Measurements from ENCODE around the gene NAXE. TPM values are rescaled to one million over a fixed set of nuclear protein-coding genes. Genes with fewer than 3 reads are reported as not detected.
A peak's percentile ranks its signal among the peaks of the same experiment; 100 is the strongest.

The NAXE gene
- total RNA-seq, 6 donors from 2014 or later = 46.1 to 81.1 (median 60.0) TPM

DNA sequence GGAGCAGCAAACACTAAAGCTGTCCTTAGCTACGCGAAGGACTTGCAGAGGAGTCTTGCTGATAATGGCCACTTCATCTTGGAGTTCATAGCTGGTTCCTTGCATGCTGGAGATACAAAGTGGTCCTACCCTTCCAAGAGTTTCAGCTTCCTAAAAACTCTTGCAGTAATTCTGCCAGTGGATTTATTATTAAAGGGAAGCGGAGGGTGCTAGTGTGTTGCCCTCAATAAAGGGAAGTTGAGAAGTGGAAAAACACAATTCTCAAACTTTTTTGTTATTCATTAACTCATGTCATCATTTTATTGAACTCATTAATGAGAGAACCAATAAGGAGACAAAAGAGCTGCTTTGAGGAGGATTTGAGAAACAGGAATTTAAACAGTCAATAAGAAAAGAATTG lies 21.1 kb downstream of the NAXE start:
- ATAC-seq (ENCODE audit: low FRiP score in 2 of 2) (no peak), DNase-seq (no peak)
- no peaks in the 10 kb centered on the region for H3K27me3 ChIP-seq
- H3K4me1 ChIP-seq = peaks cover 5 to 12% (median 12%) of the 10 kb centered on the region in 4 donors
- TF ChIP-seq POLR2A (IDR thresholded peaks at IDR 0.05) = no peak
- TF ChIP-seq EP300 (IDR thresholded peaks at IDR 0.05) = no peak
- TF ChIP-seq, protein P1, sequence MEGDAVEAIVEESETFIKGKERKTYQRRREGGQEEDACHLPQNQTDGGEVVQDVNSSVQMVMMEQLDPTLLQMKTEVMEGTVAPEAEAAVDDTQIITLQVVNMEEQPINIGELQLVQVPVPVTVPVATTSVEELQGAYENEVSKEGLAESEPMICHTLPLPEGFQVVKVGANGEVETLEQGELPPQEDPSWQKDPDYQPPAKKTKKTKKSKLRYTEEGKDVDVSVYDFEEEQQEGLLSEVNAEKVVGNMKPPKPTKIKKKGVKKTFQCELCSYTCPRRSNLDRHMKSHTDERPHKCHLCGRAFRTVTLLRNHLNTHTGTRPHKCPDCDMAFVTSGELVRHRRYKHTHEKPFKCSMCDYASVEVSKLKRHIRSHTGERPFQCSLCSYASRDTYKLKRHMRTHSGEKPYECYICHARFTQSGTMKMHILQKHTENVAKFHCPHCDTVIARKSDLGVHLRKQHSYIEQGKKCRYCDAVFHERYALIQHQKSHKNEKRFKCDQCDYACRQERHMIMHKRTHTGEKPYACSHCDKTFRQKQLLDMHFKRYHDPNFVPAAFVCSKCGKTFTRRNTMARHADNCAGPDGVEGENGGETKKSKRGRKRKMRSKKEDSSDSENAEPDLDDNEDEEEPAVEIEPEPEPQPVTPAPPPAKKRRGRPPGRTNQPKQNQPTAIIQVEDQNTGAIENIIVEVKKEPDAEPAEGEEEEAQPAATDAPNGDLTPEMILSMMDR (IDR thresholded peaks at IDR 0.05) = no peak
- no peak for TF ChIP-seq POLR2AphosphoS5 (IDR thresholded peaks at IDR 0.05)
- no peaks in the 10 kb centered on the region for H3K36me3 ChIP-seq
- no peak overlapping the region for H3K27ac ChIP-seq
- H3K9me3 ChIP-seq = no peaks in the 10 kb centered on the region
- H3K4me3 ChIP-seq = no peak overlapping the region
- 34 to 47% methylated on average over 3 of the region's 3 CpGs for WGBS, 2 donors

DNA sequence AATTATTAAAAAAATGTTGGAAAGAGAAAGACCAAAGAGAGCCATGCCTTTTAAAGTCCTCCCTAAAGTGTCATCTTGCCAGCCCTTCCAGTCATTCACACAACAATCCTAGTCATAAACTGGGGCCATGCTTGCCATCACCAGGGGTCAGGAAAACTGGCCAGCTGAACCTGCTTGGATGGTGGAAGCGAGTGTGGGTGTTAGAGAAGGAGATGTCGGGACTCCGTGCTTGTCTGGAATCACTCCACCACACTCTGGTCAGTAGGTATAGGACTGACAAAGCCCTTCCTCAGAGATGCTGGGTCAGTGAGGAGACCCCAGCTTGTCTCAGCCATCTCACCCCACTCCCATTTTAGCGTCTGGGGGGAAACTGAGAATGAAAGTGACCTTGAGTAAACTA lies 24.4 kb downstream of the NAXE start:
- no peak for DNase-seq

DNA sequence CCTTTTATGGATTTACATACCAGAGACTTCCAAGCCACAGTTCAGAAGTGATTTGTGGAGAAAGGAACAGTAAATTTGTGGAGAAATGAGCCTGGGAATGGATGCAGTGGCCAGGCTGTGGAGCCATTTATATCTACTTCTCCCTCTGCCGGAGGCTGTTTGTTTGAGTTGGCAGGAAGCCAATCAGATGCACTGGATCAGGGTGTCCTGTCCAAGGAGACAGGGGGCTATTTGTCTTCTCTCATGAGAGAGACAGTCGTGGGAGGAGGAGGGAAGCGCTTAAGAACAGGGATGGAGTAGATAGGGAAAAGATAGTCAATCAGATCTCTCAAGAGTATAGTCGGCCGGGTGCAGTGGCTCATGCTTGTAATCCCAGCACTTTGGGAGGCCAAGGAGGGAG lies 24.9 kb downstream of the NAXE start:
- ATAC-seq (ENCODE audit: low FRiP score in 2 of 2) (no peak), DNase-seq (no peak)
- Histone ChIP-seq H3K27me3 (peaks cover 0 to 2% (median 0%) of the 10 kb centered on the region in 4 donors), H3K4me1 (peaks cover 5 to 12% (median 9%) of the 10 kb centered on the region in 4 donors), H3K27ac (peak overlapping the region; percentile 5 to 49 (median 42)), H3K36me3 (no peaks in the 10 kb centered on the region), H3K4me3 (peak overlapping the region in 1 of 4 donors; percentile 5), H3K9me3 (no peaks in the 10 kb centered on the region)
- peak in 2 of 4 donors; percentile 69 to 84 for TF ChIP-seq EP300 (IDR thresholded peaks at IDR 0.05)
- TF ChIP-seq POLR2AphosphoS5 (IDR thresholded peaks at IDR 0.05) = peak; percentile 35 to 43
- TF ChIP-seq POLR2A (IDR thresholded peaks at IDR 0.05) = no peak
- TF ChIP-seq, protein P1 (IDR thresholded peaks at IDR 0.05) = no peak
- WGBS, 2 donors = 10 to 18% methylated on average over 5 of the region's 5 CpGs

More for the DNA sequence above, 24.4 kb downstream of the NAXE start:
- TF ChIP-seq POLR2AphosphoS5 (IDR thresholded peaks at IDR 0.05) = no peak
- no peak for TF ChIP-seq EP300 (IDR thresholded peaks at IDR 0.05)
- TF ChIP-seq, protein P1 (IDR thresholded peaks at IDR 0.05) = no peak
- TF ChIP-seq POLR2A (IDR thresholded peaks at IDR 0.05) = no peak
- H3K36me3 ChIP-seq = no peaks in the 10 kb centered on the region
- H3K4me1 ChIP-seq = peaks cover 5 to 12% (median 9%) of the 10 kb centered on the region in 4 donors
- peak overlapping the region; percentile 5 to 49 (median 42) for H3K27ac ChIP-seq
- peaks cover 0 to 2% (median 0%) of the 10 kb centered on the region in 4 donors for H3K27me3 ChIP-seq
- ATAC-seq (ENCODE audit: low FRiP score in 2 of 2) = no peak
- peak overlapping the region in 1 of 4 donors; percentile 5 for H3K4me3 ChIP-seq
- no peaks in the 10 kb centered on the region for H3K9me3 ChIP-seq
- WGBS, 2 donors = 16 to 40% methylated on average over 4 of the region's 4 CpGs

DNA sequence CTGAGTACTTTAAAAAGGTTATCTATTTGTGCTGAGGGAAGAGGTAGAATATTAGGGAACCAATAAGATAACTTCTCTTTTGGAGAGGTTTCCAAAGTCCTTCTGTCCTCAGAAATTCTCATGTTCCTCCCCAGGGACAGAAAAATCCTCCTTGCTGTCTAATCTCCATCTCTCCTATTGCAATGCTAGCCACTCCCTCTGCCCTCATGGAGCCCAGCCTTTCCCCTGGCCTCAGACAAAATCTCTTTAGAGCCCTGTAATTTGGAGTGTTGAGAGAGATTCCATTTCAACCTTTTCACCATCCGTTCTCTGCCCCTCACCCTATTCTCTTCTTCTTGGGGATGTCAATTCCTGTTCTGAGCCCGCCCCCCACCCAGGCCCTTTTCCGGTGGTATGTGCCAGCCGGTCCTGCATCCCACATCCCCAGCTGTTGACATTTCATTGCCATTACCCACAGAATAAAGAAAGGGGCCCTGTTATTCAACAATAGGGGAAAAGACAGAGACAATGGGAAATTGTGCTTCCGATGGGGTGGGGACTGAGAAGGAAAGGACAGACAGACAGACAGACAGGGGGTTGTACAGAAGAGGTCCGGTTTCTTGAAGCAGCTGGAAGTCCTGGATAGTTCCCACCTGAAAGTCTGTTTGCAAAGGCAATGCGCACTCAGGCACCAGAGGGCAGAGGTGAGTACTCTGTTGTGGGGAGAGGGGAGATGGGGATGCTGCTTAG lies 27.4 kb downstream of the NAXE start, which contains the start of gene HAPLN2:
TSS of gene HAPLN2 (plus strand) at position 563 of the 729 bp plus-strand sequence. CDS start 4,076 bp downstream, outside the sequence.
- ATAC-seq (ENCODE audit: low FRiP score in 2 of 2) = no peak
- Histone ChIP-seq H3K36me3 (no peaks in the 10 kb centered on the region), H3K4me3 (no peak within 1 kb of the TSS), H3K4me1 (peaks cover 9 to 17% (median 13%) of the 10 kb centered on the region in 4 donors), H3K27ac (no peak within 1 kb of the TSS), H3K27me3 (peaks cover 0 to 9% (median 6%) of the 10 kb centered on the region in 4 donors), H3K9me3 (no peaks in the 10 kb centered on the region)
- 10 to 18% methylated on average over 7 of the region's 7 CpGs for WGBS, 2 donors
- TF ChIP-seq, protein P1 (IDR thresholded peaks at IDR 0.05) = peak in 1 of 6 experiments; percentile 11
- TF ChIP-seq POLR2A (IDR thresholded peaks at IDR 0.05) (no peak), EP300 (IDR thresholded peaks at IDR 0.05) (no peak), POLR2AphosphoS5 (IDR thresholded peaks at IDR 0.05) (no peak)
- DNase-seq = no peak
